Breast epithelium (tissue), 4 donors: ENCODE results near the gene VPS26C. TPM values are rescaled to one million over a fixed set of nuclear protein-coding genes. Genes with fewer than 3 reads are reported as not detected.
"Not testable (repeated sequence)": the region's sequence is repeated elsewhere in the genome, so short reads cannot be mapped to it uniquely, and the experiment has no call there.

ENCODE experiments used
- DNase-seq, 2 donors: peaks; one replicate each; pipeline ENCODE4 v3.0.0-alpha.2; 2019; ENCODE audit warnings: low spot score in 2 of 2
- H3K27ac ChIP-seq, 2 donors: fragments of 200-600 bp; sonication (generic) in 1 of 2; one replicate each; pipeline ENCODE4 v1.5.1; 2016 to 2019; ENCODE audit warnings: mild to moderate bottlenecking in 1 of 2
- H3K27me3 ChIP-seq, 2 donors: fragments of 200-600 bp; sonication (generic) in 1 of 2; one replicate each; pipeline versions ENCODE4 v1.5.1 to v1.6.0; 2017 to 2019; ENCODE audit warnings: control low read depth in 1 of 2, mild to moderate bottlenecking in 1 of 2
- H3K36me3 ChIP-seq: fragments of 200-600 bp; one replicate; pipeline ENCODE4 v1.5.1; 2019
- H3K4me1 ChIP-seq, 2 donors: fragments of 200-600 bp; sonication (generic); one replicate each; pipeline ENCODE4 v1.5.1; 2016 to 2019; ENCODE audit warnings: control low read depth in 1 of 2
- H3K4me3 ChIP-seq, 3 donors: fragments of 200-600 bp; sonication (generic); 1 replicate in 2 of 3; 2 replicates in 1 of 3; pipeline ENCODE4 v1.5.1; 2016 to 2019; ENCODE audit warnings: mild to moderate bottlenecking in 3 of 3, moderate library complexity in 2 of 3
- H3K9me3 ChIP-seq, 2 donors: fragments of 200-600 bp; sonication (generic) in 1 of 2; one replicate each; pipeline ENCODE4 v1.5.1; 2016 to 2019; ENCODE audit warnings: control low read depth in 1 of 2
- POLR2A ChIP-seq: fragments of 450-650 bp; IDR thresholded peaks from one replicate; pipeline ENCODE4 v1.6.1; 2016; ENCODE audit warnings: antibody characterized with exemption, mild to moderate bottlenecking, moderate library complexity
- POLR2AphosphoS5 ChIP-seq, 3 donors: sonication (generic); formaldehyde crosslinking; IDR thresholded peaks; one replicate each; pipeline ENCODE4 v1.6.1; 2017; ENCODE audit warnings: antibody characterized with exemption in 3 of 3
- intact Hi-C: fragments of 100-400 bp; cut with DNase I; formaldehyde crosslinking; loops from one replicate; pipeline ENCODE4 v1.15.1; 2023; ENCODE audit warnings: low total_unique reads
- total RNA-seq, 3 donors: library from RNA; depleted of rRNA; stranded (reverse); fragments of >200 nt; gene quantifications; one replicate each; pipeline ENCODE4 v1.1.0, GENCODE V29; 2016
- TF ChIP-seq, protein P1 (sequence below), 3 donors: fragments of 450-650 bp; IDR thresholded peaks; one replicate each; pipeline ENCODE4 v1.5.1; 2016 to 2017; ENCODE audit warnings: antibody characterized with exemption in 3 of 3, mild to moderate bottlenecking in 3 of 3, moderate library complexity in 3 of 3

VPS26C gene
- total RNA-seq, 3 donors from 2014 or later = 43.9 to 84.5 (median 60.6) TPM

DNA sequence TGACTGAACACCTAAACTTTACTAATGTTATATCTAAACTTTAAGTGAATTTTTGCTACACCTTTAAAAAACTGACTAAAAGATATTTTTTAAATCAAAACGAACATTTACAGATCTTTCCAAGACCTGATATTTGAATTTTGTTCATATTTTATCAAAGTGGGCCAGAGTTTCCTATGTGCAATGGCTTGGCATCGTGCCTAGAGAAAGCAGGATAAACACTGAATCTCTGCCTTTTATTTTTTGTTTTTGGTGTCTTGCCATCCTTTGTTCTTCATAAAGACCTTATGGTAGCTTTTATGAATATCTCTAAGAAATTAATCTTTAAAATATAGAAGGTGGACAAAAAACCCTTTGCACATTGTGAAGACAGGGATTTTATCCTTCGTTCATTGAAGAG, 25.8 kb upstream of the VPS26C start:
- no peaks in the 10 kb centered on the region for H3K27me3 ChIP-seq
- H3K4me3 ChIP-seq = no peak overlapping the region
- no peak for DNase-seq
- intact Hi-C loops = loop anchor here (10.0 kb wide), 1 partner anchor 818 kb away; no protein-coding TSS in a partner anchor
- no peak overlapping the region for H3K27ac ChIP-seq
- no peaks in the 10 kb centered on the region for H3K36me3 ChIP-seq
- H3K4me1 ChIP-seq = no peaks in the 10 kb centered on the region
- H3K9me3 ChIP-seq = no peaks in the 10 kb centered on the region
- TF ChIP-seq, protein P1, sequence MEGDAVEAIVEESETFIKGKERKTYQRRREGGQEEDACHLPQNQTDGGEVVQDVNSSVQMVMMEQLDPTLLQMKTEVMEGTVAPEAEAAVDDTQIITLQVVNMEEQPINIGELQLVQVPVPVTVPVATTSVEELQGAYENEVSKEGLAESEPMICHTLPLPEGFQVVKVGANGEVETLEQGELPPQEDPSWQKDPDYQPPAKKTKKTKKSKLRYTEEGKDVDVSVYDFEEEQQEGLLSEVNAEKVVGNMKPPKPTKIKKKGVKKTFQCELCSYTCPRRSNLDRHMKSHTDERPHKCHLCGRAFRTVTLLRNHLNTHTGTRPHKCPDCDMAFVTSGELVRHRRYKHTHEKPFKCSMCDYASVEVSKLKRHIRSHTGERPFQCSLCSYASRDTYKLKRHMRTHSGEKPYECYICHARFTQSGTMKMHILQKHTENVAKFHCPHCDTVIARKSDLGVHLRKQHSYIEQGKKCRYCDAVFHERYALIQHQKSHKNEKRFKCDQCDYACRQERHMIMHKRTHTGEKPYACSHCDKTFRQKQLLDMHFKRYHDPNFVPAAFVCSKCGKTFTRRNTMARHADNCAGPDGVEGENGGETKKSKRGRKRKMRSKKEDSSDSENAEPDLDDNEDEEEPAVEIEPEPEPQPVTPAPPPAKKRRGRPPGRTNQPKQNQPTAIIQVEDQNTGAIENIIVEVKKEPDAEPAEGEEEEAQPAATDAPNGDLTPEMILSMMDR (IDR thresholded peaks at IDR 0.05) = no peak
- no peak for TF ChIP-seq POLR2A
- no peak for TF ChIP-seq POLR2AphosphoS5 (IDR thresholded peaks at IDR 0.05)

DNA sequence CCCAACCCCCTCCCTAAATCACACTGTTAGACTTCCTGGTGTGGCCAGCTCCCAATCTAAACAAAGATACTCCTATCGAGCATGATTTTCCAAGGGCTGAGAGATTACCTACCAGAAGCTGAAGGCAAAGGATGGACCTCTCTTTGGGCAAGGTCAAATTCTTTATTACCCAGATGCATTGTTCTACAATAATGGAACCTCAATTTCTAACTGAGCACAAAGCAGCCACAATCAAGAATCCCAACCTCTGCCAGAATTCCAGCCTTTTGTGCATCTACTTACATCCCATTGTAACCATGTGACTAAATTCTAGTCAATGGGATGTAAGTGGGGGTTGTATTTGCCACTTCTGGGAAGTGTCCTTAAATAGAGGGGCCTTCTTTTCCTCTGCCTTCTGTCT, 24.9 kb upstream of the VPS26C start:
- H3K36me3 ChIP-seq = no peaks in the 10 kb centered on the region
- TF ChIP-seq POLR2AphosphoS5 (IDR thresholded peaks at IDR 0.05) (no peak), POLR2A (no peak)
- H3K4me3 ChIP-seq = no peak overlapping the region
- intact Hi-C loops = loop anchor here (10.0 kb wide), 1 partner anchor 817 kb away; no protein-coding TSS in a partner anchor
- H3K9me3 ChIP-seq = no peaks in the 10 kb centered on the region
- H3K27ac ChIP-seq = no peak overlapping the region
- H3K4me1 ChIP-seq = no peaks in the 10 kb centered on the region
- no peak for DNase-seq
- H3K27me3 ChIP-seq = no peaks in the 10 kb centered on the region

DNA sequence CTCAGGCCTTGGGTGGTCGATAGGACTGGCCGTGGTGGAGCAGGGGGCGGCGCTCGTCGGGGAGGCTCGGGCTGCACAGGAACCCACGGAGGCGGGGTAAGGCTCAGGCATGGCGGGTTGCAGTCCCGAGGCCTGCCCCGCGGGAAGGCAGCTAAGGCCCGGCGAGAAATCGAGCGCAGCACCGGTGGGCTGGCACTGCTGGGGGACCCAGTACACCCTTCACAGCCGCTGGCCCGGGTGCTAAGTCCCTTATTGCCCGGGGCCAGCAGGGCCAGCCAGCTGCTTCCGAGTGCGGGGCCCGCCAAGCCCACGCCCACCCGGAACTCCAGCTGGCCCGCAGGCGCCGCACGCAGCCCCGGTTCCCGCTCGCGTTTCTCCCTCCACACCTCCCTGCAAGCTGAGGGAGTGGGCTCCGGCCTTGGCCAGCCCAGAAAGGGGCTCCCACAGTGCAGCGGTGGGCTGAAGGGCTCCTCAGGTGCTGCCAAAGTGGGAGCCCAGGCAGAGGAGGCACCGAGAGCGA, 16.1 kb upstream of the VPS26C start:
- intact Hi-C loops, H3K9me3 ChIP-seq, H3K27me3 ChIP-seq, H3K4me3 ChIP-seq, H3K36me3 ChIP-seq, H3K27ac ChIP-seq, H3K4me1 ChIP-seq, DNase-seq: not testable (repeated sequence)

DNA sequence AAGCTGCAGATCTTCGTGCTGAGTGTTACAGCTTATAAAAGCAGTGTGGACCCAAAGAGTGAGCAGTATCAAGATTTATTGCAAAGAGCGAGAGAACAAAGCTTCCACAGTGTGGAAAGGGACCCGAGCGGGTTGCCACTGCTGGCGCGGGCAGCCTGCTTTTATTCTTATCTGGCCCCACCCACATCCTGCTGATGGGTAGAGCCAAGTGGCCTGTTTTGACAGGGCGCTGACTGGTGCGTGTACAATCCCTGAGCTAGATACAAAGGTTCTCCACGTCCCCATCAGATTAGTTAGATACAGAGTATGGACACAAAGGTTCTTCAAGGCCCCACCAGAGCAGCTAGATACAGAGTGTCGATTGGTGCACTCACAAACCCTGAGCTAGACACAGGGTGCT, 15.5 kb upstream of the VPS26C start:
- H3K27ac ChIP-seq, H3K4me1 ChIP-seq, H3K9me3 ChIP-seq, DNase-seq, H3K27me3 ChIP-seq, H3K36me3 ChIP-seq, intact Hi-C loops, H3K4me3 ChIP-seq: not testable (repeated sequence)

DNA sequence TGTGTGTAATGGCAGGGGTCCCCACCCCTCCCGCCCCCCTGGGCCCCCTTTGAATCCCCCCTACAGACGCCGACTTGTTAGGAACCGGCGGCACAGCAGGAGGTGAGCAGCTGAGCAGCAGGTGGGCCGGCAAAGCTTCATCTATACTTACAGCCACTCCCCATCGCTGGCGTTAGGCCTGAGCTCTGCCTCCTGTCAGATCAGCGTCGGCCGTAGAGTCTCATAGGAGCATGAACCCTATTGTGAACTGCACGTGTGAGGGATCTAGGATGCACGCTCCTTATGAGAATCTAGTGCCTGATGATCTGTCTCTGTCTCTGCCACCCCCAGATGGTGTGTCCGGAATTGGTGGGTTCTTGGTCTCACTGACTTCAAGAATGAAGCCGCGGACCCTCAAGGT, 14.9 kb upstream of the VPS26C start:
- DNase-seq = no peak
- Histone ChIP-seq H3K4me3 (no peak overlapping the region), H3K27me3 (no peaks in the 10 kb centered on the region), H3K36me3 (no peaks in the 10 kb centered on the region), H3K4me1 (no peaks in the 10 kb centered on the region), H3K27ac (no peak overlapping the region), H3K9me3 (no peaks in the 10 kb centered on the region)
- TF ChIP-seq POLR2AphosphoS5 (IDR thresholded peaks at IDR 0.05) (no peak), POLR2A (no peak)
- TF ChIP-seq, protein P1 (IDR thresholded peaks at IDR 0.05) = no peak
- intact Hi-C loops = no loop called here

DNA sequence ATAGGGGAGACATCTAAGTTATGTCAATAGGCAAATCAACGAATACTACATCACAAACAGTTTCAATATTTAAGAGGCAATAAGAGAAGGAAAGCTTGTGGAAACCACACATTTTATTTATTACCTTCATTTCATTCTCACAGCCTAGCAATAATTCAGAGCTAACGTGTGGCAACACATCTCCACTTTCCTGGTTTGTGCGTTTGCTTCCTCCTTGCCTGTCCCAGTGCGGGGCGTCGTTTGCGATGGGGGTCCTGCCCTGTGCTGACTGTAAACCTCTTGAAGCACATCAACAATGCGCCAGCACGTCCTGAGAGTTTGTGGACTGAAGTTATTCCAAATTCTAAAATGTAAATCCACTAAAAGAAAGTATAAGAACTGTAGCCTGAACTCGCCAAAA, 14.4 kb upstream of the VPS26C start:
- H3K4me1 ChIP-seq = no peaks in the 10 kb centered on the region
- no peaks in the 10 kb centered on the region for H3K9me3 ChIP-seq
- H3K27me3 ChIP-seq = no peaks in the 10 kb centered on the region
- no peaks in the 10 kb centered on the region for H3K36me3 ChIP-seq
- DNase-seq = no peak
- intact Hi-C loops = no loop called here
- no peak overlapping the region for H3K27ac ChIP-seq
- no peak overlapping the region for H3K4me3 ChIP-seq
- TF ChIP-seq, protein P1 (IDR thresholded peaks at IDR 0.05) = no peak
- TF ChIP-seq POLR2A (no peak), POLR2AphosphoS5 (IDR thresholded peaks at IDR 0.05) (no peak)

DNA sequence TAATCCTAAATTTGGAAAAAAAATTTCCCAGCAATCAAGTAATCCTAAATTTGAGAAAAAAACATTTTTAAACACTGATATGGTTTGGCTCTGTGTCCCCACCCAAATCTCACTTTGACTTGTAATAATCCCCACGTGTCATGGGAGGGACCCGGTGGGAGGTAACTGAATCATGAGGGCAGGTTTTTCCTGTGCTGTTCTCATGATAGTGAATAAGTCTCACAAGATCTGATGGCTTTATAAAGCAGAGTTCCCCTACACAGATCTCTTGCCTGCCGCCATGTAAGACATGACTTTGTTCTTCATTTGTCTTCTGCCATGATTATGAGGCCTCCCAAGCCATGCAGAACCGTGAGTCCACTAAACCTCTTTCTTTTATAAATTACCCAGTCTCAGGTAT, 12.1 kb upstream of the VPS26C start:
- intact Hi-C loops, DNase-seq, H3K9me3 ChIP-seq, H3K4me3 ChIP-seq, H3K36me3 ChIP-seq, H3K27me3 ChIP-seq, H3K4me1 ChIP-seq, H3K27ac ChIP-seq: not testable (repeated sequence)
